HepG2 (cell line): ENCODE data around the gene RACGAP1. TPM values are rescaled to one million over a fixed set of nuclear protein-coding genes. Genes with fewer than 3 reads are reported as not detected.

Experiments
- ATAC-seq: fragments of 200-7000 bp; cut with Tn5 transposase; 3 replicates; pipeline ENCODE4 v1.9.1; 2020; ENCODE audit warnings: mild to moderate bottlenecking, moderate library complexity
- BruUV-seq: library from RNA; stranded (reverse); fragments of 400-500 nt; replicated peaks from 2 replicates; lab custom pipeline; 2021; lab: Mats Ljungman, UMichigan
- CTCF ChIA-PET: fragments of 300-600 bp; formaldehyde crosslinking; extraction: SDS; loops from one replicate; lab custom pipeline; 2021; ENCODE audit warnings: low total read pairs, inconsistent platforms, low intra/inter-chr PET ratio; lab: Yijun Ruan, JAX
- POLR2A ChIA-PET: fragments of 350-600 bp; sonication (Branson Sonifier 250); formaldehyde crosslinking; loops from one replicate; lab custom pipeline; 2020; ENCODE audit warnings: antibody characterized with exemption, inconsistent platforms; lab: Yijun Ruan, JAX
- DNase-seq: peaks from one replicate; pipeline ENCODE4 v3.0.0-alpha.2; 2015; ENCODE audit warnings: low spot score
- FAIRE-seq: peaks from 3 replicates; lab custom pipeline; 2011; peaks lifted over from hg19 to GRCh38; lab: Jason Lieb, UNC
- H2AFZ ChIP-seq: one replicate; pipeline ENCODE4 v1.6.1; 2011; ENCODE audit warnings: low read length, inconsistent platforms
- H3K27ac ChIP-seq: fragments of 300-600 bp; 3 replicates; pipeline ENCODE4 v1.8.0; 2011; ENCODE audit warnings: mixed run types, mild to moderate bottlenecking, mixed read lengths, low read length, inconsistent platforms; ENCODE audit not compliant: insufficient read depth; ENCODE audit errors: extremely low read length
- H3K27me3 ChIP-seq, 2 experiments: fragments of 200-600 bp in 1 of 2; 2 replicates in 1 of 2; 3 replicates in 1 of 2; pipeline versions ENCODE4 v1.6.0 to v1.8.0; 2011; ENCODE audit warnings: low read length in 2 of 2, mild to moderate bottlenecking in 2 of 2, moderate library complexity in 2 of 2, inconsistent platforms in 1 of 2; ENCODE audit not compliant: insufficient read depth in 2 of 2, control insufficient read depth in 1 of 2
- H3K36me3 ChIP-seq, 2 experiments: fragments of 200-600 bp in 1 of 2; replicated peaks in 1 of 2; 2 replicates in 1 of 2; 3 replicates in 1 of 2; pipeline versions ENCODE4 v1.5.1 to v1.8.0; 2011; ENCODE audit warnings: low read length in 2 of 2, inconsistent platforms in 1 of 2; ENCODE audit not compliant: insufficient read depth in 2 of 2, control insufficient read depth in 1 of 2
- H3K4me1 ChIP-seq: 2 replicates; pipeline ENCODE4 v1.5.1; 2012; ENCODE audit warnings: low read length, inconsistent platforms; ENCODE audit not compliant: insufficient read depth
- H3K4me2 ChIP-seq: 2 replicates; pipeline ENCODE4 v1.6.0; 2011; ENCODE audit warnings: low read depth, low read length, inconsistent platforms
- H3K4me3 ChIP-seq, 3 experiments: fragments of 200-600 bp in 1 of 3; sonication (generic), shearing (Covaris generic) in 1 of 3; replicated peaks in 1 of 3; 2 replicates each; pipeline ENCODE4 v1.5.1; 2011 to 2016; ENCODE audit warnings: low read length in 3 of 3, inconsistent platforms in 2 of 3, low read depth in 2 of 3, mild to moderate bottlenecking in 2 of 3, control low read depth in 1 of 3, mixed read lengths in 1 of 3; ENCODE audit not compliant: insufficient read depth in 1 of 3
- H3K79me2 ChIP-seq: one replicate; pipeline ENCODE4 v1.6.1; 2011; ENCODE audit warnings: low read length, inconsistent platforms; ENCODE audit not compliant: insufficient read depth
- H3K9ac ChIP-seq: 2 replicates; pipeline ENCODE4 v1.6.0; 2011; ENCODE audit warnings: mild to moderate bottlenecking, low read depth, low read length, inconsistent platforms; ENCODE audit not compliant: insufficient read depth
- H3K9me3 ChIP-seq: 2 replicates; pipeline ENCODE4 v1.5.1; 2012; ENCODE audit warnings: mild to moderate bottlenecking, low read length
- H4K20me1 ChIP-seq: 2 replicates; pipeline ENCODE4 v1.6.0; 2011; ENCODE audit warnings: inconsistent platforms, mild to moderate bottlenecking, low read length, moderate library complexity; ENCODE audit not compliant: insufficient read depth
- CREB1 ChIP-seq, 2 experiments: fragments of 450-650 bp in 1 of 2; IDR thresholded peaks; 2 replicates each; pipeline ENCODE4 v1.6.1; 2016 to 2017; ENCODE audit warnings: control low read depth in 1 of 2, mild to moderate bottlenecking in 1 of 2, missing compliant biosample characterization in 1 of 2, missing genetic modification characterization in 1 of 2
- DR1 ChIP-seq: sonication (generic); formaldehyde crosslinking; IDR thresholded peaks from 2 replicates; pipeline ENCODE4 v1.8.0; 2021; ENCODE audit warnings: mild to moderate bottlenecking, missing genetic modification reagents, inconsistent platforms
- KDM4B ChIP-seq: sonication (generic); formaldehyde crosslinking; IDR thresholded peaks from 2 replicates; pipeline ENCODE4 v1.4.0; 2020; ENCODE audit warnings: missing genetic modification reagents
- MAFF ChIP-seq: IDR thresholded peaks from 2 replicates; pipeline ENCODE4 v1.6.1; 2011; ENCODE audit warnings: low read depth, low read length, improper control_type of control experiment
- MEIS1 ChIP-seq: sonication (generic); formaldehyde crosslinking; IDR thresholded peaks from 2 replicates; pipeline ENCODE4 v1.9.0; 2021; ENCODE audit warnings: mild to moderate bottlenecking, missing genetic modification reagents, moderate library complexity, borderline replicate concordance
- SNAPC2 ChIP-seq: sonication (generic); formaldehyde crosslinking; IDR thresholded peaks from 2 replicates; pipeline ENCODE4 v1.8.1; 2022; ENCODE audit warnings: mild to moderate bottlenecking, missing genetic modification reagents
- ZFP36 ChIP-seq: fragments of 150-350 bp; IDR thresholded peaks from 2 replicates; pipeline ENCODE4 v1.6.1; 2018; ENCODE audit warnings: borderline replicate concordance, low read length, low read depth; ENCODE audit not compliant: partially characterized antibody
- ZNF296 ChIP-seq: sonication (generic); formaldehyde crosslinking; conservative IDR thresholded peaks from 2 replicates; pipeline ENCODE4 v1.5.0; 2020; ENCODE audit warnings: mild to moderate bottlenecking, missing genetic modification reagents
- ZNF326 ChIP-seq: sonication (generic); formaldehyde crosslinking; IDR thresholded peaks from 2 replicates; pipeline ENCODE4 v1.4.0; 2020; ENCODE audit warnings: missing genetic modification reagents, borderline replicate concordance
- ZNF350 ChIP-seq: sonication (generic); formaldehyde crosslinking; IDR thresholded peaks from 2 replicates; pipeline ENCODE4 v1.4.0; 2020; ENCODE audit warnings: mild to moderate bottlenecking, low read depth, missing genetic modification reagents, borderline replicate concordance
- ZNF382 ChIP-seq: sonication (generic); formaldehyde crosslinking; IDR thresholded peaks from 2 replicates; pipeline ENCODE4 v1.5.0; 2020; ENCODE audit warnings: missing genetic modification reagents, mild to moderate bottlenecking, borderline replicate concordance
- ZNF460 ChIP-seq: sonication (generic); formaldehyde crosslinking; IDR thresholded peaks from 2 replicates; pipeline ENCODE4 v1.5.1; 2020; ENCODE audit warnings: missing genetic modification reagents, mild to moderate bottlenecking, borderline replicate concordance
- ZNF552 ChIP-seq: sonication (generic); formaldehyde crosslinking; IDR thresholded peaks from 2 replicates; pipeline ENCODE4 v1.9.0; 2022; ENCODE audit warnings: missing genetic modification reagents, mild to moderate bottlenecking, borderline replicate concordance
- ZNF615 ChIP-seq: sonication (generic); formaldehyde crosslinking; IDR thresholded peaks from 2 replicates; pipeline ENCODE4 v1.5.0; 2020; ENCODE audit warnings: mild to moderate bottlenecking, missing genetic modification reagents, borderline replicate concordance
- ZNF709 ChIP-seq: sonication (generic); formaldehyde crosslinking; IDR thresholded peaks from 2 replicates; pipeline ENCODE4 v1.5.0; 2020; ENCODE audit warnings: mild to moderate bottlenecking, missing genetic modification reagents
- WGBS: methylation state at CpG from one replicate; pipeline ENCODE4 v1.1.6; 2017; ENCODE audit warnings: low lambda C conversion rate; 5-methylcytosine and 5-hydroxymethylcytosine counted together
- in situ Hi-C: cut with HindIII; loops from 2 replicates; pipeline ENCODE4 v1.10.0; 2017; ENCODE audit warnings: low pct_unique_long_range_greater_than_20kb; ENCODE audit not compliant: extremely low pct_ligation_motif_present
- intact Hi-C: fragments of 100-400 bp; cut with micrococcal nuclease; formaldehyde crosslinking; loops from one replicate; pipeline ENCODE4 v1.10.0; 2022; ENCODE audit not compliant: unreplicated experiment
- polyA plus RNA-seq, 8 experiments: library from polyadenylated mRNA; depleted of rRNA in 3 of 8; stranded (reverse) in 7 of 8; unstranded in 1 of 8; fragments of >200 nt; fragmentation: Illumina TruSeq in 4 of 8; extraction: Trizol in 4 of 8; gene quantifications; 2 replicates each; pipeline versions ENCODE4 v1.2.1 to v1.2.3, GENCODE V29; 2011 to 2016; ENCODE audit warnings: low read depth in 4 of 8, missing spikeins in 1 of 8, mixed read lengths in 1 of 8; ENCODE audit not compliant: insufficient read depth in 1 of 8
- total RNA-seq, 5 experiments: library from RNA; depleted of rRNA; stranded (reverse); fragments of >200 nt; fragmentation: Illumina TruSeq; extraction: Trizol; gene quantifications; 2 replicates each; pipeline ENCODE4 v1.2.3, GENCODE V29; 2016; ENCODE audit warnings: low read depth in 1 of 5
- TF ChIP-seq, protein P1 (sequence below): fragments of 450-650 bp; IDR thresholded peaks from 2 replicates; pipeline ENCODE4 v1.6.1; 2016
- TF ChIP-seq, protein P2 (sequence below): IDR thresholded peaks from 2 replicates; pipeline ENCODE4 v1.6.1; 2016; ENCODE audit warnings: mild to moderate bottlenecking, missing biosample characterization, missing genetic modification reagents
- TF ChIP-seq, protein P3 (sequence below): sonication (generic); formaldehyde crosslinking; IDR thresholded peaks from 2 replicates; pipeline ENCODE4 v1.4.0; 2020; ENCODE audit warnings: mild to moderate bottlenecking, low read depth, missing genetic modification reagents
- TF ChIP-seq, protein P4 (sequence below): sonication (generic); formaldehyde crosslinking; IDR thresholded peaks from 2 replicates; pipeline ENCODE4 v1.5.0; 2020; ENCODE audit warnings: mild to moderate bottlenecking, missing genetic modification reagents

Gene RACGAP1
- total and polyA plus RNA-seq, 2 of the 13 experiments (the other 11 are each of a cell fraction or from before 2014, with no cell fraction given) = 16.7 to 57.9 TPM

DNA sequence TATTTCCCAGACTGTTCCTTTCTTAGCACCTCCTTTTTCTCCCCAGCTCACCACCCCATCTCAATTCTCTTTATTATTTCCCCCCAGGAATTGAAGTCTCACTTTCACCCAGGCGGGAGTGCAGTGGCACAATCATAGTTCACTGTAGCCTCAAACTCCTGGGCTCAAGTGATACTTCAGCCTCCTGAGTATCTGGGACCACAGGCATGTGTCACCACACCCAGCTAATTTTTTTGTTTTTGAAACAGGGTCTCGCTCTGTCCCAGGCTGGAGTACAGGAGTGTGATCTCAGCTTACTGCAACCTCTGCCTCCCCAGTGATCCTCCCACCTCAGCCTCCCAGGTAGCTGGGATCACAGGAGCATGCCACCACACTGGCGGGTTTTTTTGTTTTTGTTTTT, 11.0 kb downstream of the RACGAP1 start:
- POLR2A ChIA-PET = no interaction called here
- TF ChIP-seq ZFP36 (no peak), ZNF615 (CRISPR knock-in tag) (no peak), SNAPC2 (CRISPR knock-in tag) (no peak), CREB1 (IDR thresholded peaks at IDR 0.05) (no peak), CREB1 (CRISPR knock-in tag; IDR thresholded peaks at IDR 0.05) (no peak), ZNF326 (CRISPR knock-in tag) (no peak), DR1 (CRISPR knock-in tag) (no peak), MAFF (no peak), ZNF296 (no peak), ZNF709 (no peak), KDM4B (no peak), ZNF382 (no peak), MEIS1 (no peak), ZNF350 (CRISPR knock-in tag) (no peak), ZNF460 (CRISPR knock-in tag) (no peak), ZNF552 (no peak)
- TF ChIP-seq, protein P1, sequence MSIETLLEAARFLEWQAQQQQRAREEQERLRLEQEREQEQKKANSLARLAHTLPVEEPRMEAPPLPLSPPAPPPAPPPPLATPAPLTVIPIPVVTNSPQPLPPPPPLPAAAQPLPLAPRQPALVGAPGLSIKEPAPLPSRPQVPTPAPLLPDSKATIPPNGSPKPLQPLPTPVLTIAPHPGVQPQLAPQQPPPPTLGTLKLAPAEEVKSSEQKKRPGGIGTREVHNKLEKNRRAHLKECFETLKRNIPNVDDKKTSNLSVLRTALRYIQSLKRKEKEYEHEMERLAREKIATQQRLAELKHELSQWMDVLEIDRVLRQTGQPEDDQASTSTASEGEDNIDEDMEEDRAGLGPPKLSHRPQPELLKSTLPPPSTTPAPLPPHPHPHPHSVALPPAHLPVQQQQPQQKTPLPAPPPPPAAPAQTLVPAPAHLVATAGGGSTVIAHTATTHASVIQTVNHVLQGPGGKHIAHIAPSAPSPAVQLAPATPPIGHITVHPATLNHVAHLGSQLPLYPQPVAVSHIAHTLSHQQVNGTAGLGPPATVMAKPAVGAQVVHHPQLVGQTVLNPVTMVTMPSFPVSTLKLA = no peak
- TF ChIP-seq, protein P2, sequence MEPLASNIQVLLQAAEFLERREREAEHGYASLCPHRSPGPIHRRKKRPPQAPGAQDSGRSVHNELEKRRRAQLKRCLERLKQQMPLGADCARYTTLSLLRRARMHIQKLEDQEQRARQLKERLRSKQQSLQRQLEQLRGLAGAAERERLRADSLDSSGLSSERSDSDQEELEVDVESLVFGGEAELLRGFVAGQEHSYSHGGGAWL (CRISPR knock-in tag) = no peak
- TF ChIP-seq, protein P3, sequence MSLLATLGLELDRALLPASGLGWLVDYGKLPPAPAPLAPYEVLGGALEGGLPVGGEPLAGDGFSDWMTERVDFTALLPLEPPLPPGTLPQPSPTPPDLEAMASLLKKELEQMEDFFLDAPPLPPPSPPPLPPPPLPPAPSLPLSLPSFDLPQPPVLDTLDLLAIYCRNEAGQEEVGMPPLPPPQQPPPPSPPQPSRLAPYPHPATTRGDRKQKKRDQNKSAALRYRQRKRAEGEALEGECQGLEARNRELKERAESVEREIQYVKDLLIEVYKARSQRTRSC (CRISPR knock-in tag) = no peak
- TF ChIP-seq, protein P4, sequence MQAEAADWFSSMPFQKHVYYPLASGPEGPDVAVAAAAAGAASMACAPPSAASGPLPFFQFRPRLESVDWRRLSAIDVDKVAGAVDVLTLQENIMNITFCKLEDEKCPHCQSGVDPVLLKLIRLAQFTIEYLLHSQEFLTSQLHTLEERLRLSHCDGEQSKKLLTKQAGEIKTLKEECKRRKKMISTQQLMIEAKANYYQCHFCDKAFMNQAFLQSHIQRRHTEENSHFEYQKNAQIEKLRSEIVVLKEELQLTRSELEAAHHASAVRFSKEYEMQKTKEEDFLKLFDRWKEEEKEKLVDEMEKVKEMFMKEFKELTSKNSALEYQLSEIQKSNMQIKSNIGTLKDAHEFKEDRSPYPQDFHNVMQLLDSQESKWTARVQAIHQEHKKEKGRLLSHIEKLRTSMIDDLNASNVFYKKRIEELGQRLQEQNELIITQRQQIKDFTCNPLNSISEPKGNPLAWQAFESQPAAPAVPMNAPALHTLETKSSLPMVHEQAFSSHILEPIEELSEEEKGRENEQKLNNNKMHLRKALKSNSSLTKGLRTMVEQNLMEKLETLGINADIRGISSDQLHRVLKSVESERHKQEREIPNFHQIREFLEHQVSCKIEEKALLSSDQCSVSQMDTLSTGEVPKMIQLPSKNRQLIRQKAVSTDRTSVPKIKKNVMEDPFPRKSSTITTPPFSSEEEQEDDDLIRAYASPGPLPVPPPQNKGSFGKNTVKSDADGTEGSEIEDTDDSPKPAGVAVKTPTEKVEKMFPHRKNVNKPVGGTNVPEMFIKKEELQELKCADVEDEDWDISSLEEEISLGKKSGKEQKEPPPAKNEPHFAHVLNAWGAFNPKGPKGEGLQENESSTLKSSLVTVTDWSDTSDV (CRISPR knock-in tag) = no peak

More for the DNA sequence above, 11.0 kb downstream of the RACGAP1 start:
- no peak overlapping the region for H3K4me3 ChIP-seq
- H3K4me1 ChIP-seq = peaks cover 18% of the 10 kb centered on the region
- H3K4me2 ChIP-seq = no peak overlapping the region
- intact Hi-C loops (no loop called here), in situ Hi-C loops (no loop called here)
- CTCF ChIA-PET = no interaction called here
- FAIRE-seq = no peak
- no peaks in the 10 kb centered on the region for H3K27me3 ChIP-seq
- peaks cover 7 to 23% of the 10 kb centered on the region in 2 experiments; a peak in 4 of 5 replicates for H3K36me3 ChIP-seq
- H4K20me1 ChIP-seq = no peaks in the 10 kb centered on the region
- no peak overlapping the region for H3K27ac ChIP-seq
- WGBS = 98% methylated on average over 3 of the region's 3 CpGs
- DNase-seq = no peak
- ATAC-seq = no peak
- no peaks in the 10 kb centered on the region for H3K9me3 ChIP-seq
- H3K79me2 ChIP-seq = peaks cover 28% of the 10 kb centered on the region
- no peak overlapping the region for H2AFZ ChIP-seq
- no TSS peak for BruUV-seq
- no peak overlapping the region for H3K9ac ChIP-seq
